SK-N-SH treated with all-trans-retinoic acid at 6 μM for 48 hours (cell line): ENCODE measurements around the gene AP3S2.
A peak's percentile ranks its signal among the peaks of the same experiment; 100 is the strongest.
"Not testable (repeated sequence)": the region's sequence is repeated elsewhere in the genome, so short reads cannot be mapped to it uniquely, and the experiment has no call there.

Experiments
- ATAC-seq: fragments of 200-7000 bp; cut with Tn5 transposase; 3 replicates; pipeline ENCODE4 v1.9.1; 2020; ENCODE audit warnings: mild to moderate bottlenecking, moderate library complexity
- BACH2 ChIP-seq: fragments of 250-450 bp; sonication (Bioruptor Pico); IDR thresholded peaks from 2 replicates; pipeline ENCODE4 v1.9.0; 2021; ENCODE audit warnings: mild to moderate bottlenecking, borderline replicate concordance
- CREB5 ChIP-seq: fragments of 250-450 bp; sonication (Bioruptor Pico); IDR thresholded peaks from 2 replicates; pipeline ENCODE4 v1.5.1; 2020; ENCODE audit warnings: low read depth, mild to moderate bottlenecking, moderate library complexity
- CSDC2 ChIP-seq: fragments of 250-450 bp; sonication (Bioruptor Pico); IDR thresholded peaks from 2 replicates; pipeline ENCODE4 v1.5.0; 2020; ENCODE audit warnings: mild to moderate bottlenecking, moderate library complexity
- ESRRG ChIP-seq: fragments of 250-450 bp; sonication (Bioruptor Pico); IDR thresholded peaks from 2 replicates; pipeline ENCODE4 v1.6.1; 2021; ENCODE audit warnings: mild to moderate bottlenecking
- GLIS3 ChIP-seq: fragments of 250-450 bp; sonication (Bioruptor Pico); IDR thresholded peaks from 2 replicates; pipeline ENCODE4 v1.5.0; 2020; ENCODE audit warnings: mild to moderate bottlenecking, moderate library complexity
- ISL1 ChIP-seq: fragments of 250-450 bp; sonication (Bioruptor Pico); IDR thresholded peaks from 2 replicates; pipeline ENCODE4 v2.1.2; 2022; ENCODE audit warnings: mild to moderate bottlenecking, moderate library complexity
- POU6F1 ChIP-seq: fragments of 250-450 bp; sonication (Bioruptor Pico); IDR thresholded peaks from 2 replicates; pipeline ENCODE4 v1.8.0; 2021; ENCODE audit warnings: low read depth, mild to moderate bottlenecking, moderate library complexity, borderline replicate concordance
- PPARA ChIP-seq: fragments of 250-450 bp; sonication (Bioruptor Pico); IDR thresholded peaks from 2 replicates; pipeline ENCODE4 v1.5.0; 2020; ENCODE audit warnings: mild to moderate bottlenecking, borderline replicate concordance
- RARB ChIP-seq: fragments of 250-450 bp; sonication (Bioruptor Pico); IDR thresholded peaks from 2 replicates; pipeline ENCODE4 v1.8.0; 2021; ENCODE audit warnings: mild to moderate bottlenecking, moderate library complexity
- TCF4 ChIP-seq: fragments of 250-450 bp; sonication (Bioruptor Pico); IDR thresholded peaks from 2 replicates; pipeline ENCODE4 v1.8.0; 2021; ENCODE audit warnings: mild to moderate bottlenecking, moderate library complexity, borderline replicate concordance
- TSHZ2 ChIP-seq: fragments of 250-450 bp; sonication (Bioruptor Pico); IDR thresholded peaks from 2 replicates; pipeline ENCODE4 v1.5.0; 2020; ENCODE audit warnings: mild to moderate bottlenecking, moderate library complexity
- ZFP3 ChIP-seq: fragments of 250-450 bp; sonication (Bioruptor Pico); IDR thresholded peaks from 2 replicates; pipeline ENCODE4 v1.5.0; 2020; ENCODE audit warnings: mild to moderate bottlenecking, moderate library complexity
- ZNF565 ChIP-seq: fragments of 450-650 bp; formaldehyde crosslinking; conservative IDR thresholded peaks from 2 replicates; pipeline ENCODE4 v1.5.0; 2020; ENCODE audit warnings: low read depth, mild to moderate bottlenecking, moderate library complexity
- TF ChIP-seq, protein P1 (sequence below): fragments of 250-450 bp; sonication (Bioruptor Pico); IDR thresholded peaks from 2 replicates; pipeline ENCODE4 v1.8.0; 2020; ENCODE audit warnings: mild to moderate bottlenecking, moderate library complexity, borderline replicate concordance
- TF ChIP-seq, protein P2 (sequence below): fragments of 250-450 bp; sonication (Bioruptor Pico); IDR thresholded peaks from 2 replicates; pipeline ENCODE4 v1.5.1; 2021; ENCODE audit warnings: mild to moderate bottlenecking, moderate library complexity

AP3S2 gene

GRCh38 chr15:89893696-89894447 lies at the start of gene AP3S2:
Gene AP3S2, minus strand, starts transcription at chr15:89893994. Its CDS starts 45 bp downstream, at chr15:89893949.
- ATAC-seq, result peak; percentile 93
- TF ChIP-seq RARB (CRISPR knock-in tag) (peak; percentile 68; the same call in 1 of the 2 replicates), TCF4 (CRISPR knock-in tag) (0 out of 2 replicates have a peak, but pooled peaks have one; percentile 36), CSDC2 (CRISPR knock-in tag) (no peak; the same call in 1 of the 2 replicates), PPARA (CRISPR knock-in tag) (no peak), BACH2 (no peak), ZFP3 (CRISPR knock-in tag) (peak; percentile 90), CREB5 (no peak), POU6F1 (0 out of 2 replicates have a peak, but pooled peaks have one; percentile 44), ZNF565 (CRISPR knock-in tag) (no peak), ISL1 (CRISPR knock-in tag) (no peak), TSHZ2 (CRISPR knock-in tag) (peak; percentile 28)
- TF ChIP-seq, protein P1, sequence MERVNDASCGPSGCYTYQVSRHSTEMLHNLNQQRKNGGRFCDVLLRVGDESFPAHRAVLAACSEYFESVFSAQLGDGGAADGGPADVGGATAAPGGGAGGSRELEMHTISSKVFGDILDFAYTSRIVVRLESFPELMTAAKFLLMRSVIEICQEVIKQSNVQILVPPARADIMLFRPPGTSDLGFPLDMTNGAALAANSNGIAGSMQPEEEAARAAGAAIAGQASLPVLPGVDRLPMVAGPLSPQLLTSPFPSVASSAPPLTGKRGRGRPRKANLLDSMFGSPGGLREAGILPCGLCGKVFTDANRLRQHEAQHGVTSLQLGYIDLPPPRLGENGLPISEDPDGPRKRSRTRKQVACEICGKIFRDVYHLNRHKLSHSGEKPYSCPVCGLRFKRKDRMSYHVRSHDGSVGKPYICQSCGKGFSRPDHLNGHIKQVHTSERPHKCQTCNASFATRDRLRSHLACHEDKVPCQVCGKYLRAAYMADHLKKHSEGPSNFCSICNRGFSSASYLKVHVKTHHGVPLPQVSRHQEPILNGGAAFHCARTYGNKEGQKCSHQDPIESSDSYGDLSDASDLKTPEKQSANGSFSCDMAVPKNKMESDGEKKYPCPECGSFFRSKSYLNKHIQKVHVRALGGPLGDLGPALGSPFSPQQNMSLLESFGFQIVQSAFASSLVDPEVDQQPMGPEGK (CRISPR knock-in tag), result 0 out of 2 replicates have a peak, but pooled peaks have one; percentile 5

- ATAC-seq, result no peak
- TF ChIP-seq GLIS3, result no peak
- no peak for TF ChIP-seq ZFP3 (CRISPR knock-in tag)
- TF ChIP-seq TSHZ2 (CRISPR knock-in tag), result no peak
- no peak for TF ChIP-seq ZNF565 (CRISPR knock-in tag)
- no peak for TF ChIP-seq PPARA (CRISPR knock-in tag)
- TF ChIP-seq CREB5, result no peak
- TF ChIP-seq ESRRG (CRISPR knock-in tag), result no peak
- TF ChIP-seq, protein P2, sequence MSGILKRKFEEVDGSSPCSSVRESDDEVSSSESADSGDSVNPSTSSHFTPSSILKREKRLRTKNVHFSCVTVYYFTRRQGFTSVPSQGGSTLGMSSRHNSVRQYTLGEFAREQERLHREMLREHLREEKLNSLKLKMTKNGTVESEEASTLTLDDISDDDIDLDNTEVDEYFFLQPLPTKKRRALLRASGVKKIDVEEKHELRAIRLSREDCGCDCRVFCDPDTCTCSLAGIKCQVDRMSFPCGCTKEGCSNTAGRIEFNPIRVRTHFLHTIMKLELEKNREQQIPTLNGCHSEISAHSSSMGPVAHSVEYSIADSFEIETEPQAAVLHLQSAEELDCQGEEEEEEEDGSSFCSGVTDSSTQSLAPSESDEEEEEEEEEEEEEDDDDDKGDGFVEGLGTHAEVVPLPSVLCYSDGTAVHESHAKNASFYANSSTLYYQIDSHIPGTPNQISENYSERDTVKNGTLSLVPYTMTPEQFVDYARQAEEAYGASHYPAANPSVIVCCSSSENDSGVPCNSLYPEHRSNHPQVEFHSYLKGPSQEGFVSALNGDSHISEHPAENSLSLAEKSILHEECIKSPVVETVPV (CRISPR knock-in tag), result no peak
These were observed 46.1 kb upstream of the AP3S2 start for GRCh38 chr15:89939910-89940309.

GRCh38 chr15:89939377-89939776 lies 45.6 kb upstream of the AP3S2 start:
- not testable (repeated sequence) for ATAC-seq
